Mesenteric fat pad (tissue), 1 donor: ENCODE data around the gene TNF. TPM values are rescaled to one million over a fixed set of nuclear protein-coding genes. Genes with fewer than 3 reads are reported as not detected.

Experiments used
- DNase-seq: peaks from one replicate; pipeline ENCODE4 v3.0.0-alpha.2; 2020; ENCODE audit warnings: low spot score
- total RNA-seq: library from RNA; stranded (reverse); fragmentation: NEBNext Ultra II Directional; extraction: Animal tissue kit (Norgen Biotek cat#: 25700); gene quantifications from one replicate; pipeline ENCODE4 v1.2.1, GENCODE V29; 2021
- donor health status: DM: yes; HTN: yes; CAD: no.

TNF gene
- total RNA-seq, 1 donor from 2014 or later = 1.2 TPM

- DNase-seq = no peak
Observed at GRCh38 chr6:31622684-31623091, 47.3 kb downstream of the TNF start.

- DNase-seq = no peak
Observed at GRCh38 chr6:31624070-31624469, 48.7 kb downstream of the TNF start.

- no peak for DNase-seq
Observed at GRCh38 chr6:31626952-31627351, 51.6 kb downstream of the TNF start.

GRCh38 chr6:31627690-31628287, 52.4 kb downstream of the TNF start:
- DNase-seq = no peak

Other genes starting within 250 kb of the TNF start
- 914 TPM for gene HLA-B, start 218.4 kb upstream of the TNF start, total RNA-seq
- gene MICA, start 172.0 kb upstream of the TNF start, total RNA-seq = 9.9 TPM
- gene MICB, start 77.4 kb upstream of the TNF start, total RNA-seq = 4.5 TPM
- not detected for gene MCCD1, start 46.6 kb upstream of the TNF start, total RNA-seq
- 268 TPM for gene DDX39B, start 33.6 kb upstream of the TNF start, total RNA-seq
- gene ATP6V1G2, start 29.0 kb upstream of the TNF start, total RNA-seq = 1.1 TPM
- gene NFKBIL1, start 28.0 kb upstream of the TNF start, total RNA-seq = 11.4 TPM
- not detected for gene LTA, start 3.3 kb upstream of the TNF start, total RNA-seq
- 1.4 TPM for gene LTB, start 6.9 kb downstream of the TNF start, total RNA-seq
- gene LST1, start 10.7 kb downstream of the TNF start, total RNA-seq = 23.8 TPM
- not detected for gene NCR3, start 17.4 kb downstream of the TNF start, total RNA-seq
- 60.1 TPM for gene AIF1, start 39.7 kb downstream of the TNF start, total RNA-seq
- gene PRRC2A, start 45.1 kb downstream of the TNF start, total RNA-seq = 162 TPM
- gene BAG6, start 77.1 kb downstream of the TNF start, total RNA-seq = 229 TPM
- 3.3 TPM for gene APOM, start 80.3 kb downstream of the TNF start, total RNA-seq
- 21.6 TPM for gene C6orf47, start 85.2 kb downstream of the TNF start, total RNA-seq
- 10.5 TPM for gene GPANK1, start 89.4 kb downstream of the TNF start, total RNA-seq
- 125 TPM for gene CSNK2B, start 90.5 kb downstream of the TNF start, total RNA-seq
- gene LY6G5B, start 94.4 kb downstream of the TNF start, total RNA-seq = 15.5 TPM
- gene LY6G5C, start 105.5 kb downstream of the TNF start, total RNA-seq = 1.9 TPM
- gene ABHD16A, start 127.8 kb downstream of the TNF start, total RNA-seq = 38.8 TPM
- not detected for gene LY6G6F, start 131.3 kb downstream of the TNF start, total RNA-seq
- not detected for gene LY6G6D, start 139.8 kb downstream of the TNF start, total RNA-seq
- gene LY6G6C, start 146.2 kb downstream of the TNF start, total RNA-seq = not detected
- gene MPIG6B, start 147.8 kb downstream of the TNF start, total RNA-seq = not detected
- gene DDAH2, start 153.7 kb downstream of the TNF start, total RNA-seq = 123 TPM
- 408 TPM for gene CLIC1, start 161.0 kb downstream of the TNF start, total RNA-seq
- gene MSH5, start 164.4 kb downstream of the TNF start, total RNA-seq = 14.8 TPM
- 2.0 TPM for gene SAPCD1, start 187.1 kb downstream of the TNF start, total RNA-seq
- gene VWA7, start 201.8 kb downstream of the TNF start, total RNA-seq = 0.77 TPM
- 62.6 TPM for gene VARS1, start 220.2 kb downstream of the TNF start, total RNA-seq
- 25.7 TPM for gene LSM2, start 231.4 kb downstream of the TNF start, total RNA-seq
- gene HSPA1L, start 239.7 kb downstream of the TNF start, total RNA-seq = 0.84 TPM
- 139 TPM for gene HSPA1A, start 240.0 kb downstream of the TNF start, total RNA-seq